HG03457 (cell line): ENCODE measurements around the gene TCFL5.

Experiments
- ATAC-seq: cut with Tn5 transposase; IDR thresholded peaks from one replicate; pipeline ENCODE4 v1.9.1; 2021; ENCODE audit warnings: moderate number of reproducible peaks; ENCODE audit not compliant: unreplicated experiment

Gene TCFL5

DNA sequence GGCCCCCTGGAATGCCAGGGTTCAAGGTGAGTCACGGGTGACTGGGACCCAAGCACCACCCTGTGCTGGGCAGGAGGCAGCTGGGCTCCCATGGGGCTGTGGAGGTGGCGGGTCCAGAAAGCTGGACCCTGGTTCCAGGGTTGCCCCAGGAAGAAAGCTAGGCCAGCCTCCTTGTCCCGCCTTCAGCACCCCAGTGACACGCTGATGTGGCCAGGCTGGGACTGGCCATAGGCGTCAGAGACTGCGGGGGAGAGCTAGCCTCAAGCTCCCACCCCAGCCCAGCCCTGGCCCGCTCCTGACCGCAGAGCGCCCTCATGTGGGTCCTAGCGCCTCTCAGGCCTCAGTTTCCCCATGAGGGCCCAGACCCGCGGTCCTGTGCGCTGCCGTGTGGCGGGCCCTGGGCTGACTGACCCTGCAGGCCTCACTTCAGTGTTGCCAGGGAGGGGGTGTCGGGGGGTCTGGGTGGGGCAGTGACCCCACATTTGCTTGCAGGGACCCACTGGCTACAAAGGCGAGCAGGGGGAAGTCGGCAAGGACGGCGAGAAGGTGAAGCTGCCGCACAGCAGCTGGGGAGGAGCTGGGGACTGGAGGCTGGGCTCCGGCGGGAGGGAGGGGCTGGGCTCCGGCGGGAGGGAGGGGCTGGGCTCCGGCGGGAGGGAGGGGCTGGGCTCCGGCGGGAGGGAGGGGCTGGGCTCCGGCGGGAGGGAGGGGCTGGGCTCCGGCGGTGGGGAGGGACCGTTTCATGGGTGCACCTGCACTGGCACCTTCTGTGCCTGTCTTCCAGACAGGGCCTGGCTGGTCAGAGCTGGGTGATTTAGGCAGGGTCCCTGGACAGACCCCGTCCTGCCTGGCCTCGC, 36.9 kb downstream of the TCFL5 start:
- ATAC-seq, result no peak

GRCh38 chr20:62823688-62824475, 37.7 kb downstream of the TCFL5 start:
- no peak for ATAC-seq

- no peak for ATAC-seq
These were observed 38.6 kb downstream of the TCFL5 start for GRCh38 chr20:62822788-62823651.

DNA sequence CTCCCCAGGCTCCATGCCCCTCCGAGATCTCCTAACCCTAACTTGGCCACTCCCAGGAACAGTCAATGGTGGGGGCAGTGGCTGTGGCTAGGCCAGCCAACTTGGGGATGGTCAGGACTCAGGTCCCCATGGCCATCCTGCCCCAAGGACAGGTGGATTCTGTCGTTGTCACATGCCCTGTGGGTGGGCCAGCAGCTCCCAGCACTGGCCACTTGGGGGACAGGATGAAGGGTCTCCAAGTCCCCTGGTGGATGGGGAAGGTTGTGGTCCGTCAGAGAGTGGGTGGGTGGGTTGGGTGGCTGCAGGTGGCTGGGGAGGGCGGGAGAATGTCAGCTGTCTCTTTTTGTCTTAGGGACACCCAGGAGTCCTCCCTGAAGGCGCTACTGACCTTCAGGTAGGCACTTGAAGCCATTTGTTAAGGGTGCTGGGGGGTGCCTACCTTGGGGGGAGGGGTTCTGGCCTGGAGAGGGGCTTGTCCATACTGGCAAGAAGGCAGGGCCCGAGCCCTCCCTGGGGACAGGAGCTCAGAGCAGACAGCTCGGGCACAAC, 39.3 kb downstream of the TCFL5 start:
- ATAC-seq, result no peak

DNA sequence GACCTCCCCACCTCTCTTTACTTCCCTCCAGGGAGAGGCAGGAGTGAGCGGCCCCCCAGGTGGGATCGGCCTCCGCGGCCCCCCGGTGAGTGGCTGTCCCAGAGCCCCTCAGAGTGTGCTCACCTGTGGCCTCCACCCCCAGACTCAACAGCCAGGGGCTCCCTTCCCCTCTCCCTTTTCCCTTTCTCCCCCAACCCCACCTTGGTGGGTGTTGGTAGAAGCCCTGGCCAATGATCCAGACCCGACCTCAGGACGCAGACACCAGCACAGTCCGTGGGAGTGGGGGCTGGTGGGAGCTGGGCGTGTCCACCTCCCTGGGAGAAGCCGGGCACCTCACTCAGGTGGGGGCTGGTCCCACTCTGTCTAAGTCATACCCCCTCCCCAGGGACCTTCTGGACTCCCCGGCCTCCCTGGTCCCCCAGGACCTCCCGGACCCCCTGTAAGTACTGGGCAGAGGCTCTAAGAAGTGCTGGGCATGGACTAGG, 39.9 kb downstream of the TCFL5 start:
- no peak for ATAC-seq

- no peak for ATAC-seq
These were observed 40.5 kb downstream of the TCFL5 start for GRCh38 chr20:62820962-62821725.

GRCh38 chr20:62820208-62820961, 41.2 kb downstream of the TCFL5 start:
- no peak for ATAC-seq

DNA sequence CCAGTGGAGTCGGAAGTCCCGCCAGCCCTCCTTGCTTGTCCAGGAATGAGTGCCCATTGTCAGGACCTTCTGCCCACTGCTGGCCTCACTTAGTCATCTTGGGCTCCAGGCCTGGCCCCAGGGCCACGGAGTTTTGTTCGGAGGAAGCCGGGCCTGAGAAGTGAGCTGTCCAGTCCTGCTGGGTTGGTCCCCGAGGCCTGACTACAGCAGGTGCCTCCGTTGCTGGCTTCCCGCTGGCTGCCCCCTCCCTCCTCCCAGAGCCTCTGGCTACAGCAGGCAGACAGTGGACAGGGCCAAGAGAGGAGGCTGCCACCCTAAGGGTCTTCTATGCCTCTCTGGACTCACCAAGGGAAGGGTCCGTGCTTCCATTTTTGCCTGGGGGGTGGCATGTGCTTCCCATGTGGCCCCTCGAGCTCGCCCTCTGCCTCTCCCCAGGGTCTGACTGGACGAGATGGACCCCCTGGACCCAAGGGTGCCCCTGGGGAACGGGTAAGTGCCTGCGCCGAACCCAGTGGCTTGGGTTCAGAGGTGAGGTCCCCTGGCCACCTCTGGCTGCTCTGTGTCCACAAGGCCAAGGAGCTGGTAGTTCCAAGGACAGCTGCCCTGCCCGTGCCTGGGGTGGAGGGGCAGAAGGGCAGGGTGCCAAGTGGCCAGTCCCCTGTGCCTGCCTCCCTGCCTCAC, 42.0 kb downstream of the TCFL5 start:
- no peak for ATAC-seq

DNA sequence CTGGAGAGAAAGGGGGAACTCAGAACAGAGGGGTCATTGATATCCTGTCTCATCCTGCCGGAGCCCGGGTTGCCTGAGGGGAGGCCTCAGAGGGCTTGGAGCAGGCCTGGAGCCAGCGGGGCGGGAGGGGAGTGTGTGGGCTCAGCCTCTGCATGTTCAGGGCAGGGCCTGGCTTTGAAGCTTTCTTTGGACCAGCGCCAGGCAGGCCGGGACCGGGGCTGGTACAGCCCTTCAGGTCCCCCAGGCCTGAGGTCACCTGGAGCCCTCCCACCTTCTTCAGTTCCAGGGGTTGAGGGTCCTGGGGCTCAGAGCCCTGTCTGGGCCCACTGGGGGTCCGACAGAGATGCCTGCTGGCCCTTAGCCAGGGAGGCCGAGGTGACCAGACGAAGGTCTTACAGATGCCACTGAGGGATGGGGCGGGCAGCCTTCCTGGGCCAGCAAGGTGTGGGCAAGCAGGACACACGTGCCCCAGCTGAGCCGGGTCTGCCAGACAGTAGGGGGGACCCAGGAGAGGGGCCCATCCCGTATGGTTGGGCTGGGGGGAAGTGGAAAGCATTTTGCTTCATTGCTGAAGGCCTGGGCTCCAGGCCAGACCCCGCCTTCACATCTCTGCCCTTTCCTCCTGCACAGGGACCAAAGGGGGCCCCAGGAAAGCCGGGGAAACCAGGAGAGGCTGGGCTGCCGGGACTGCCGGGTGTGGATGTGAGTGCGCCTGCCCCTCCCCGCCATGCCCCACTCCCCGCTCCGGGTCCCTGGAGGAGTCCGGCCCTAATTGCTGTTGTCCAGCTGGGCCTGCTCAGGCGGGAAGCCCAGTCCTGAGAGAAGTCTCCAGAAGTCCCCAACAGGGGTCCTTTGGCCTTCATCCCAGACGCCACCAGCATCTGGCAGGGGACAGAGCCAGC, 42.8 kb downstream of the TCFL5 start:
- ATAC-seq, result no peak

DNA sequence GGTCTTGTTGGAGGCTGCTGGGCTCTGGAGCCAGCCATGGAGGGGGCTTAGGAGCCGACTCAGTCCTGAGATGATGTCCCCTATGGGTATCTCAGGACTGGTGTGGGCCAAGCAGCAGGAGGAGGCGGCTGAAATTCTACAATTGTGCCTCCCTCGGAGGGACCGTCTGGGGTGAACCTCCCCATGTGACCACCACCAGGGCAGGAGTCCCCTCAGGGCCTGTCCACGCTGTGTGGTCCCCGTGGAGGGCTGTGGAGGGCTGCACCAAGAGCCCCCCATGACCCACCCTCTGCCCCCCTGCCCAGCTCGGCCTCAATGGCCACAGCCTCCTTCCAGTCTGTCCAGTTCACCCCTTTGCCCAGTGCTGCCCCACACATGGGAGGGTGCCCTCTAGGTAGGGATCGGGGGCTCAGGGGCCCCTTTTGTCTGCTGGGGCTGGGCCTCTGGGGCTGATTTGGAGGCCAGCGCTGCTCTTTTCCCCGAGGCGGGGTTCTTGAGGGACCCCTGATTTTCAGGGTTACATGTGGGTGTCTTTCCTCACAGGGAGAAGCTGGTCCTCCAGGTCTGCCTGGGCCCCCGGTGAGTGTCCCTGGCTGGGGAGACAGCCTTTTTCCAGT, 43.5 kb downstream of the TCFL5 start:
- ATAC-seq, result no peak

DNA sequence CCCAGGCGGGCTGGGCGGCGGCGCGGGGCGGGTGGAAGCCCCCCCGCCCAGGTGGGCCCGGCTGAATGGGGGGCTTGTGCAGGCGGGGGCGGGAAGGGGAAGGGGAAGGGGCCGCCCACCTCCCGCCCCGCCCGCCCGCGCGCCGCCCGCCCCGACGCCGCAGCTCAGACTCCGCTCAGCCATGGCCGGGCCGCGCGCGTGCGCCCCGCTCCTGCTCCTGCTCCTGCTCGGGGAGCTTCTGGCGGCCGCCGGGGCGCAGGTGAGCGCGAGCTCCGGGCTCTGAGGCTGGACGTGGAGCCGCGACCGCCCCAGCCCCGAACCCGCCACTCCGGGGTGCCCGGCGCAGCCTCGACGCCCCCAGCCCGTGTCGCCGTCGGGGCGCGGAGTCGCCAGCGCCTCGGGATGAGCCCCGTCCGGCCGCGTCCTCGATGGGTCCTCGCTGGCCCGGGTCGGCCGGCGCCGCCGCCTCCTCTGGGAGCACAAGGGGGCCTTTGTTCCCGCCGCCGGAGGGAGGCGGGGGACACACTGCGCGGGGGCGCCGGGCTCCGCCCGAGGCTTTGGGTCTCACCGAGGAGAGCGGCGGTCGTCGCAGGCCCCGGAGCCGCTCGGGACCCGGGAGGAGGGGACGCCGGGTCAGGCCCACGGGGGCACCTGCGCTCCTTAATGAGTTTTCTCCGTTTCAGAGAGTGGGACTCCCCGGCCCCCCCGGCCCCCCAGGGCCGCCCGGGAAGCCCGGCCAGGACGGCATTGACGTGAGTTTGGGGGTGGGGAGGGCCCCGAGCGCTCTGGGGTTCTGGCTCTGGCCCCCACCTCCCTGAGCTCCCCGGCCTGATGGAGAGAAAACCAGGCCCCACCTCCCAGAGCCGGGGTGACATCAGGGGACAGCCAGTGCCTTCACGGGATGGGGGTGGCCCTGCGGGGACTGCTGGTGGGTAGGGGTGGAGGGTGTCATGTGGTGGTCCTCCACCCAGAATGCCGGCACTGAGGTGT, 44.4 kb downstream of the TCFL5 start, which contains the start of gene COL9A3:
TSS of gene COL9A3 (plus strand) at position 167 of the 990 bp plus-strand sequence. CDS start at position 182, 15 bp downstream.
- ATAC-seq, result no peak

- ATAC-seq, result no peak
These were observed 45.4 kb downstream of the TCFL5 start for GRCh38 chr20:62816031-62816883.

DNA sequence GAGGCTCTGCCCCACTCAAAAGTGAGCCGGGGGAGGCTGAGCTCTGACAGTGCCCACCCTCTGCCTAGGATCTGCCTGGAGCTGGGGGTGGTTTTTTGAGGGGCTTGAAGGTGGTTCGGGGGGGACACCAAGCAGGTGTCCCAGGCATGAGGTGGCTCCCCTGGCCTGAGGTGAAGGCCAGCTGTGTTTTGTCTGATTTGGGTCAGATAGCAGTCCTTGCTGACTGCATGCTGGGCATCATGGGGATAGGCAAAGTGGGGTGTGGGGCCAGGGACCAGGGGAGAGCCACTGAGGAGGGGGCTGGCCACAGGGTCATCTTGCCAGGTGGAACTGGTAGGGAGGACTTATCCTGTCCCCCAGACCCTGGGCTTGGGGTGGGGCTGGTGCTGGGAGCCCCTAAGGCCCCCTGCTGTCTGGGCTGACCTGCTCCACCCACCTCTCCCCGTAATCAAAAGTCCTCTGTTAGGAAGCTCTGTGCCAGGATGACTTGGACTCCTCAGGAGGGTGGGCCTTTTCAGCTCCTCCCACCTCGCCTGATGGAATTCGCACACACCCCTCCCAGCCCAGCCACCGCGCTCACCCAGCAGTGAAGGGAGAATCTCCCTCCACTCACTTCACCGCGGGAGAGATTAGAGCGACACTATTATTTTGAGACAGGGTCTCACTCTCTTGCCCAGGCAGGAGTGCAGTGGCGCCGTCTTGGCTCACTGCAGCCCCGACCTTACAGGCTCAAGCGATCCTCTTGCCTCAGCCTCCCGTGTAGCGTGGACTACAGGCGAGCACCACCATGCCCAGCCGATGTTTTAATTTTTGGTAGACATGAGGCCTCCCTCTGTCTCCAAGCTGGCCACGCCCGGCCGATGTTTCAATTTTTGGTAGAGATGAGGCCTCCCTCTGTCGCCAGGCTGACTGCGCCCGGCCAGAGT, 46.3 kb downstream of the TCFL5 start:
- ATAC-seq, result no peak

GRCh38 chr20:62814709-62815065, 46.9 kb downstream of the TCFL5 start:
- ATAC-seq, result no peak
